ENCODE measurements around the gene SPECC1L. TPM values are rescaled to one million over a fixed set of nuclear protein-coding genes. Genes with fewer than 3 reads are reported as not detected.
"Not testable (repeated sequence)": the region's sequence is repeated elsewhere in the genome, so short reads cannot be mapped to it uniquely, and the experiment has no call there.

Gene SPECC1L
- total RNA-seq, 1 experiment from 2014 or later, result 23.0 TPM

DNA sequence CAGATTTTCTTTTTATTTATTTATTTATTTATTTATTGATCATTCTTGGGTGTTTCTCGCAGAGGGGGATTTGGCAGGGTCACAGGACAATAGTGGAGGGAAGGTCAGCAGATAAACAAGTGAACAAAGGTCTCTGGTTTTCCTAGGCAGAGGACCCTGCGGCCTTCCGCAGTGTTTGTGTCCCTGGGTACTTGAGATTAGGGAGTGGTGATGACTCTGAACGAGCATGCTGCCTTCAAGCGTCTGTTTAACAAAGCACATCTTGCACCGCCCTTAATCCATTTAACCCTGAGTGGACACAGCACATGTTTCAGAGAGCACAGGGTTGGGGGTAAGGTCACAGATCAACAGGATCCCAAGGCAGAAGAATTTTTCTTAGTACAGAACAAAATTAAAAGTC is 45.6 kb downstream of the SPECC1L start:
- H3K4me3 ChIP-seq (ENCODE audit: insufficient read depth, low read depth, low read length); H3K27me3 ChIP-seq (ENCODE audit: control insufficient read depth, insufficient read depth, low read length); DNase-seq: not testable (repeated sequence)
- H3K36me3 ChIP-seq (replicated peaks; ENCODE audit: control insufficient read depth, insufficient read depth, low read length), result peaks cover 23% of the 10 kb centered on the region

DNA sequence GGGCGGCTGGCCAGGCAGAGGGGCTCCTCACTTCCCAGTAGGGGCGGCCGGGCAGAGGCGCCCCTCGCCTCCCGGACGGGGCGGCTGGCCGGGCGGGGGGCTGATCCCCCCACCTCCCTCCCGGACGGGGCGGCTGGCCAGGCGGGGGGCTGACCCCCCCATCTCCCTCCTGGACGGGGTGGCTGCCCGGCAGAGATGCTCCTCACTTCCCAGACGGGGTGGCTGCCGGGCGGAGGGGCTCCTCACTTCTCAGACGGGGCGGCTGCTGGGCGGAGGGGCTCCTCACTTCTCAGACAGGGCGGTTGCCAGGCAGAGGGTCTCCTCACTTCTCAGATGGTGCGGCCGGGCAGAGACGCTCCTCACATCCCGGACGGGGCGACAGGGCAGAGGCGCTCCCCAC is 46.9 kb downstream of the SPECC1L start:
- peaks cover 34% of the 10 kb centered on the region for H3K36me3 ChIP-seq (replicated peaks; ENCODE audit: control insufficient read depth, insufficient read depth, low read length)
- DNase-seq; H3K27me3 ChIP-seq (ENCODE audit: control insufficient read depth, insufficient read depth, low read length); H3K4me3 ChIP-seq (ENCODE audit: insufficient read depth, low read depth, low read length): not testable (repeated sequence)

DNA sequence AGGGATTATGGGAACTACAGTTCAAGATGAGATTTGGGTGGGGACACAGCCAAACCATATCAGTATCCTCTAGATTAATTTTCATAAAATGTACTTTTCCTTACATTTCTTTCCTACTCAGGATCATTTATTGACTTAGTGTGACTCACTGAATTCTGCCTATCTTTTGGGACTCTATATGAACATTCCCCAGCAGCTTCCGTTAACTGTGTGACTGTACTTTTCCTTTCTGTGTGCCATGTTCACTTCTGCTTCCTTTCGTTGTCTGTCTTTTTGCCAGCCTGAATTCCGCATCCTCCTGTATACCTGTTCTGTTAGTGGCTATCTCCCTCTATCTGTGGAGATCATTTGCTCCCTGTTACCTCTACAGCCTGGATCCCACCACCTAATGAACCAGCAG is 48.8 kb downstream of the SPECC1L start:
- no peak for DNase-seq
- H3K36me3 ChIP-seq (replicated peaks; ENCODE audit: control insufficient read depth, insufficient read depth, low read length), result peaks cover 31% of the 10 kb centered on the region
- no peaks in the 10 kb centered on the region for H3K27me3 ChIP-seq (ENCODE audit: control insufficient read depth, insufficient read depth, low read length)
- no peak overlapping the region for H3K4me3 ChIP-seq (ENCODE audit: insufficient read depth, low read depth, low read length)

DNA sequence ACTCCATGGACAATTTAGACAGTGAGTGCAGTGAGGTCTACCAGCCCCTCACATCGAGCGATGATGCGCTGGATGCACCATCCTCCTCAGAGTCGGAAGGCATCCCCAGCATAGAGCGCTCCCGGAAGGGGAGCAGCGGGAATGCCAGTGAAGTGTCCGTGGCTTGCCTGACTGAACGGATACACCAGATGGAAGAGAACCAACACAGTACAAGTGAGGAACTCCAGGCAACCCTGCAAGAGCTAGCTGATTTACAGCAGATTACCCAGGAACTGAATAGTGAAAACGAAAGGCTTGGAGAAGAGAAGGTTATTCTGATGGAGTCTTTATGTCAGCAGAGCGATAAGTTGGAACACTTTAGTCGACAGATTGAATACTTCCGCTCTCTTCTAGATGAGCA is 51.4 kb downstream of the SPECC1L start:
- DNase-seq, result no peak
- Histone ChIP-seq H3K36me3 (replicated peaks; ENCODE audit: control insufficient read depth, insufficient read depth, low read length) (peaks cover 18% of the 10 kb centered on the region), H3K4me3 (ENCODE audit: insufficient read depth, low read depth, low read length) (no peak overlapping the region), H3K27me3 (ENCODE audit: control insufficient read depth, insufficient read depth, low read length) (no peaks in the 10 kb centered on the region)

DNA sequence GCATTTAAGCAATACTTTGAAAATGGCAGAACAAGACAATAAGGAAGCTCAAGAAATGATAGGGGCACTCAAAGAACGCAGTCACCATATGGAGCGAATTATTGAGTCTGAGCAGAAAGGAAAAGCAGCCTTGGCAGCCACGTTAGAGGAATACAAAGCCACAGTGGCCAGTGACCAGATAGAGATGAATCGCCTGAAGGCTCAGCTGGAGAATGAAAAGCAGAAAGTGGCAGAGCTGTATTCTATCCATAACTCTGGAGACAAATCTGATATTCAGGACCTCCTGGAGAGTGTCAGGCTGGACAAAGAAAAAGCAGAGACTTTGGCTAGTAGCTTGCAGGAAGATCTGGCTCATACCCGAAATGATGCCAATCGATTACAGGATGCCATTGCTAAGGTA is 51.9 kb downstream of the SPECC1L start:
- Histone ChIP-seq H3K27me3 (ENCODE audit: control insufficient read depth, insufficient read depth, low read length) (no peaks in the 10 kb centered on the region), H3K4me3 (ENCODE audit: insufficient read depth, low read depth, low read length) (no peak overlapping the region), H3K36me3 (replicated peaks; ENCODE audit: control insufficient read depth, insufficient read depth, low read length) (peaks cover 18% of the 10 kb centered on the region)
- DNase-seq, result no peak

- DNase-seq, result no peak
- Histone ChIP-seq H3K36me3 (replicated peaks; ENCODE audit: control insufficient read depth, insufficient read depth, low read length) (peaks cover 18% of the 10 kb centered on the region), H3K4me3 (ENCODE audit: insufficient read depth, low read depth, low read length) (no peak overlapping the region), H3K27me3 (ENCODE audit: control insufficient read depth, insufficient read depth, low read length) (no peaks in the 10 kb centered on the region)
These were observed 52.6 kb downstream of the SPECC1L start for GRCh38 chr22:24323233-24323632.

DNA sequence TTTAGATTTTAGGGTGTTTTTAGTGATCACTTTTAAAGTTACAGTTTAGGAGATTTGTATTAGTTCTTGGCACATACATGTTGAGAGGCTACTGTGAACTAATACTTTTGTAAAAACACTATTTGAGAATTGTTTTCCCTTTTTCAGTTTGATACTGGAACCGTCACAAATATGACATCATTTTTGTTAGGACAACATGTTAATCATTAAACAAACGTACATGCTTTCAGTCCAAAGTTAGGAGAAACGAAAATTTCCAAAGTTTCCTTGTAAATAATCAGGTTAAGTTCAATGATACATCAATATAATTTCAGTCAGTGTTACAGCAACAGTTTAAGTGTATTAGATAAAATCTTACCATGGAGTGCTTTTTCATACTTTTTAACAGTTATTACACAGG is 53.1 kb downstream of the SPECC1L start:
- peaks cover 17% of the 10 kb centered on the region for H3K36me3 ChIP-seq (replicated peaks; ENCODE audit: control insufficient read depth, insufficient read depth, low read length)

GRCh38 chr22:24324137-24324536 is 53.5 kb downstream of the SPECC1L start:
- Histone ChIP-seq H3K36me3 (replicated peaks; ENCODE audit: control insufficient read depth, insufficient read depth, low read length) (peaks cover 16% of the 10 kb centered on the region), H3K27me3 (ENCODE audit: control insufficient read depth, insufficient read depth, low read length) (no peaks in the 10 kb centered on the region), H3K4me3 (ENCODE audit: insufficient read depth, low read depth, low read length) (no peak overlapping the region)
- DNase-seq, result no peak

More for the DNA sequence above, 53.1 kb downstream of the SPECC1L start:
- Histone ChIP-seq H3K4me3 (ENCODE audit: insufficient read depth, low read depth, low read length) (no peak overlapping the region), H3K27me3 (ENCODE audit: control insufficient read depth, insufficient read depth, low read length) (no peaks in the 10 kb centered on the region)
- DNase-seq, result no peak

DNA sequence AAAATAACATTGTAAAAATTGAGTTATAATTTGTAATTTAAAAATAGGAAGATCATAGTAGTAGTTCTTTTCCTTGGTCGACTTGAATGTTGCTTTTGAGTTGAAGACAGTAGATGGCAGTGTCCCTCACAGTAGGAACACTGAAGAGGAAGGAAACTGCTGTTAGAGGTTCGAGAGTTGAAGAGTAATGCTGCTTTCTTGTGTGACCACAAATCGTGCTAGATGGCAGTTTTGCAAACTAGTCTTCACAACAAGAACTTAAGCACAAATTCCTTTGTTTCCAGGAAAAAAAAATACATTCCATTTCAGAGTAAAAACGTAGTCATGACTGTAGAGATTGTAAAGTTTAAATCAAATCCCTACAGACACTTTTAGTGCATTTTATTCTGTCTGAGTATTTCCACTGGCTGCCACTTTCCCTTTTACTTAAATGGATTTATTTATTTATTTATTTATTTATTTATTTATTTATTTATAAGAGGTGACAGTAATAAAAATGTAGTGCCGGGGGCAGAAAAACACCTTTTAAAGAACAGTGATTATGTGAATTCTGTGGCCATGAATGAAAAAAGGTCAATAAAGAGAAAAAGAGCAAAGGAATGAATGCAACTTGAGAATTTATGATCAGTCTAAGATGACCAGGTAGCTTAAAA is 54.6 kb downstream of the SPECC1L start:
- no peak overlapping the region for H3K4me3 ChIP-seq (ENCODE audit: insufficient read depth, low read depth, low read length)
- peaks cover 14% of the 10 kb centered on the region for H3K36me3 ChIP-seq (replicated peaks; ENCODE audit: control insufficient read depth, insufficient read depth, low read length)
- peak; percentile 56 for DNase-seq
- no peaks in the 10 kb centered on the region for H3K27me3 ChIP-seq (ENCODE audit: control insufficient read depth, insufficient read depth, low read length)

GRCh38 chr22:24326266-24326665 is 55.6 kb downstream of the SPECC1L start:
- Histone ChIP-seq H3K4me3 (ENCODE audit: insufficient read depth, low read depth, low read length) (no peak overlapping the region), H3K36me3 (replicated peaks; ENCODE audit: control insufficient read depth, insufficient read depth, low read length) (peaks cover 20% of the 10 kb centered on the region), H3K27me3 (ENCODE audit: control insufficient read depth, insufficient read depth, low read length) (no peaks in the 10 kb centered on the region)
- DNase-seq, result no peak

DNA sequence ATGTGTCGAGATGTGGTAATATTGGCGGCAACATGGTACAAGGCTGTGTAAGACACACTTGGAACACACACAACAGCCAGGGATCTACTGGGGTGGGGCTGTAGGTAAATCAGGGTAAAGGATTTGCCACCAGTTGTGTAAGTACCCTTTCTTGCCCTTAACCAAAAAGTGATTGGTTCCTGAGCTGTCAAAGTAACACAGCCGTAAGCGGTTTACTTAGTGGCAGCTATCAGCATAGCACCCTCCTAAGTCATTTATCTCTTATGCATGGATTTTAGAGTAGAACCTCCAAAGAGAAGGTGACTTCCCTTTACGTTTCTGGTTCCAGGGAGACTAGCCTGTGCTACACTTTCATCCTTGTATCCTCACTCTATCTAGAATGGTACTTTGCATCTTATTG is 57.2 kb downstream of the SPECC1L start:
- DNase-seq, result no peak
- Histone ChIP-seq H3K36me3 (replicated peaks; ENCODE audit: control insufficient read depth, insufficient read depth, low read length) (peaks cover 7% of the 10 kb centered on the region; the same call in 1 of the 2 replicates), H3K27me3 (ENCODE audit: control insufficient read depth, insufficient read depth, low read length) (no peaks in the 10 kb centered on the region), H3K4me3 (ENCODE audit: insufficient read depth, low read depth, low read length) (no peak overlapping the region)

DNA sequence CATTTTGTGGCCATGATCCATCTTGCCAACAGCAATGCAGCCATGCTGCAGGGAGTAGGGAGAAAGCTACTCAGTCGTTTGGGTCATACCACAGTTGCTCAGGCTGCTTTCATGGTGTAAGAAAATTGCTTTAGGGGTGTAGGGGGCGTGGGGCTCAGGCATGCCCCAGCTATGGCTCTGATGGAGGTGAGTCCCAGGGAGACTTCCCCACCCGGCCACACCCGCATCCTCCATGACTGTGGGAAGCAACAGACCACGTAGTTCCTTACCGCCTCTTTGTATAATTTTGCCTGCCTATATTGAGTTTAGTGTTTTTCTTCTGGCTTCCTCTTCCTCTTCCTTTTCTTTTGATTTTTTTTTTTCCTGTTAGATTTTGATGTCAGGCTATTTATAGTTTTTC is 58.8 kb downstream of the SPECC1L start:
- no peak for DNase-seq
- Histone ChIP-seq H3K36me3 (replicated peaks; ENCODE audit: control insufficient read depth, insufficient read depth, low read length) (peaks cover 9% of the 10 kb centered on the region), H3K27me3 (ENCODE audit: control insufficient read depth, insufficient read depth, low read length) (no peaks in the 10 kb centered on the region), H3K4me3 (ENCODE audit: insufficient read depth, low read depth, low read length) (no peak overlapping the region)

- no peak for DNase-seq
- Histone ChIP-seq H3K27me3 (ENCODE audit: control insufficient read depth, insufficient read depth, low read length) (no peaks in the 10 kb centered on the region), H3K4me3 (ENCODE audit: insufficient read depth, low read depth, low read length) (no peak overlapping the region), H3K36me3 (replicated peaks; ENCODE audit: control insufficient read depth, insufficient read depth, low read length) (peaks cover 11% of the 10 kb centered on the region)
These were observed 60.0 kb downstream of the SPECC1L start for GRCh38 chr22:24330636-24331035.

DNA sequence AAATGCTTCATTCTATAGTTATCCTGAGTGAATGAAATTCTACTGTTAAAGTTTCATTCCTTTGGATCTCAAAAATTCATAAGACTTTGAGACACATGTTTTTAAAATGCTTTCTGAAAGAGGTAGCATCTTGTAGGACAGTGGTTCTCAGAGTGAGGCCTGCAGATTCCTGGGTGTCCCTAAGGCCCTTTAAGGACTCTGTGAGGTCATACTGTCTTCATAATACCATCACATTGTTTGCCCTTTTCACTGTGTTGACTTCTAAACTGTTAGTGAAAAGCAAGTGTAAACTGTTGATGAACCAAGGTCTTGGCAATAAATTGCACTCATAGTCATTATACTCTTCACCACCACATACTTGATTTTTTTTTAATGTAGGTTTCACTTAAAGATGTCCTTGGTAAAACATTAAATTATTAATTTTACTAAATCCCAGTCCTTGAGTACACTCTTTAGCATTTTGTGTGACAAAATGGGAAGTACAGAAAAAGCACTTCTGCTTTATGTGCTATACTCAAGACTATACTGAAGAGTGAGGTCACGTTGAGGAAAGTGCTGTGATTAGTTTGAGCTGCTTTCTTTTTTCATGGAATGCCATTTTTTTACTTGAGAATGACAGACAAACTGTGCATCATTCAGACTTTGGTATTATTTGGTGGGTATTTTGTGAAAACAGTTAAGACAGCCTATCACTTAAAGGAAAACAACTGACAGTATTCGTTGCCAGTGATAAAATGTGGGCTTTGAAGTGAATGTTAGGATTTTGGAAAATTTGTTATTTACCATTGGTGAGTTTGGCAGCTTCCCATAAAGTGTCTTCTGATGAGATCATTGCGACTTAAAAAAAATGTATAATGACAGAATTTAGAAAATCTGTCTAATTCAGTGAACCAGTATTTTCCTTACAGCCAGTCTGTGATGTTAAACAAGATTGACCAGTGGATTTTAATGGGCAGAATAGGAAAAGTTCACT is 61.1 kb downstream of the SPECC1L start:
- H3K27me3 ChIP-seq (ENCODE audit: control insufficient read depth, insufficient read depth, low read length), result no peaks in the 10 kb centered on the region
- H3K4me3 ChIP-seq (ENCODE audit: insufficient read depth, low read depth, low read length), result no peak overlapping the region
- DNase-seq, result no peak
- peaks cover 11% of the 10 kb centered on the region for H3K36me3 ChIP-seq (replicated peaks; ENCODE audit: control insufficient read depth, insufficient read depth, low read length)

- no peak overlapping the region for H3K4me3 ChIP-seq (ENCODE audit: insufficient read depth, low read depth, low read length)
- H3K36me3 ChIP-seq (replicated peaks; ENCODE audit: control insufficient read depth, insufficient read depth, low read length), result peaks cover 11% of the 10 kb centered on the region
- no peak for DNase-seq
- no peaks in the 10 kb centered on the region for H3K27me3 ChIP-seq (ENCODE audit: control insufficient read depth, insufficient read depth, low read length)
These were observed 62.7 kb downstream of the SPECC1L start for GRCh38 chr22:24333301-24333700.

Measured in H7 (cell line).